Common myeloid progenitor, CD34-positive (primary cell): ENCODE measurements around the gene SEMA6A.

Source experiments
- CTCF ChIA-PET: fragments of 350-600 bp; sonication (Branson Sonifier 250); formaldehyde crosslinking; loops from one replicate; lab custom pipeline; 2021; ENCODE audit warnings: antibody characterized with exemption; lab: Charles Lee
- POLR2A ChIA-PET: fragments of 350-600 bp; sonication (Branson Sonifier 250); formaldehyde crosslinking; loops from one replicate; lab custom pipeline; 2021; ENCODE audit warnings: antibody characterized with exemption; lab: Charles Lee
- DNase-seq, 3 donors: peaks; one replicate each; pipeline versions ENCODE4 v3.0.0 to v3.0.0-alpha.2; 2013
- H3K27ac ChIP-seq, 2 experiments: 1 replicate in 1 of 2; 2 replicates in 1 of 2; pipeline ENCODE4 v1.7.0; 2013; ENCODE audit warnings: inconsistent platforms in 2 of 2, low read length in 2 of 2, mild to moderate bottlenecking in 2 of 2, low read depth in 1 of 2, moderate library complexity in 1 of 2; ENCODE audit not compliant: severe bottlenecking in 2 of 2, insufficient read depth in 1 of 2, poor library complexity in 1 of 2
- H3K27me3 ChIP-seq, 5 experiments: replicated peaks in 2 of 5; 1 replicate in 3 of 5; 2 replicates in 2 of 5; pipeline versions ENCODE4 v1.6.1 to v1.7.0; 2013; ENCODE audit warnings: low read length in 4 of 5, mild to moderate bottlenecking in 2 of 5, moderate library complexity in 2 of 5, inconsistent platforms in 1 of 5; ENCODE audit not compliant: insufficient read depth in 5 of 5, control insufficient read depth in 4 of 5
- H3K36me3 ChIP-seq, 4 experiments: 1 replicate in 2 of 4; 2 replicates in 2 of 4; pipeline versions ENCODE4 v1.6.1 to v1.7.0; 2013; ENCODE audit warnings: low read length in 3 of 4, control low read depth in 1 of 4, mild to moderate bottlenecking in 1 of 4; ENCODE audit not compliant: control insufficient read depth in 4 of 4, insufficient read depth in 4 of 4
- H3K4me1 ChIP-seq, 4 experiments: 1 replicate in 3 of 4; 2 replicates in 1 of 4; pipeline versions ENCODE4 v1.6.1 to v1.7.1; 2013; ENCODE audit warnings: low read length in 3 of 4, mild to moderate bottlenecking in 3 of 4, control low read depth in 1 of 4, inconsistent platforms in 1 of 4, moderate library complexity in 1 of 4; ENCODE audit not compliant: control insufficient read depth in 4 of 4, insufficient read depth in 4 of 4; ENCODE audit errors: control extremely low read depth in 1 of 4
- H3K4me3 ChIP-seq, 7 experiments: 1 replicate in 4 of 7; 2 replicates in 3 of 7; pipeline versions ENCODE4 v1.5.1 to v1.7.0; 2013; ENCODE audit warnings: mild to moderate bottlenecking in 7 of 7, low read length in 6 of 7, moderate library complexity in 6 of 7, inconsistent platforms in 2 of 7, low read depth in 2 of 7, control low read depth in 1 of 7; ENCODE audit not compliant: insufficient read depth in 4 of 7, control insufficient read depth in 1 of 7; ENCODE audit errors: extremely low read depth in 1 of 7
- H3K9me3 ChIP-seq, 5 experiments: 1 replicate in 4 of 5; 2 replicates in 1 of 5; pipeline versions ENCODE4 v1.6.1 to v1.7.1; 2013; ENCODE audit warnings: low read length in 4 of 5, mild to moderate bottlenecking in 2 of 5, inconsistent platforms in 1 of 5, low read depth in 1 of 5, moderate library complexity in 1 of 5; ENCODE audit not compliant: control insufficient read depth in 4 of 5, insufficient read depth in 2 of 5; ENCODE audit errors: control extremely low read depth in 1 of 5
- WGBS: methylation state at CpG from one replicate; pipeline ENCODE4 v1.1.5; 2013; ENCODE audit not compliant: insufficient coverage; 5-methylcytosine and 5-hydroxymethylcytosine counted together

Gene SEMA6A

DNA sequence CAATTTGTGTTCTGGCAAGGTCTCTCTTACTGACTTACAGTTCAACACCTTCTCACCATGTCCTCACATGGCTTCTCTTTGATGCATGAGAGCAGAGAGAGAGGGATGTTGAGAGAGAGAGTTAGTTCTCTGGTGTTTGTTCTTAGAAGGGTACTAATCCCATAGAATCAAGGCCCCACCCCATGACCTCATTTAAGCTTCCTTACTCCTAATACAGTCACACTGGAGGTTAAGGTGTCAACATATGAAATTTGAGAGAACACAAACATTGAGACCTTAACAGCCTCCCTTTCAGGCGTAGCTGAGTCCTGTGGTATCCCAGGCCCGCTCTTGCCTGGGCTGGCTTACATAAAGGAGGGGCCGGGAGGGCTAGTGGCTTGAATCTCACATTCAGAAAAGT lies 10.6 kb upstream of the SEMA6A start:
- POLR2A ChIA-PET, result no interaction called here
- no peak for DNase-seq
- Histone ChIP-seq H3K27ac (no peak overlapping the region), H3K36me3 (no peaks in the 10 kb centered on the region), H3K4me3 (no peak overlapping the region), H3K27me3 (peaks cover 0 to 3% (median 0%) of the 10 kb centered on the region in 5 experiments), H3K4me1 (no peaks in the 10 kb centered on the region), H3K9me3 (no peaks in the 10 kb centered on the region)
- 100% methylated on average over 3 of the region's 3 CpGs for WGBS
- CTCF ChIA-PET, result interaction anchor here (1.2 kb wide), 1 partner anchor 27 kb away, joined by 4 read pairs; no protein-coding TSS in a partner anchor

DNA sequence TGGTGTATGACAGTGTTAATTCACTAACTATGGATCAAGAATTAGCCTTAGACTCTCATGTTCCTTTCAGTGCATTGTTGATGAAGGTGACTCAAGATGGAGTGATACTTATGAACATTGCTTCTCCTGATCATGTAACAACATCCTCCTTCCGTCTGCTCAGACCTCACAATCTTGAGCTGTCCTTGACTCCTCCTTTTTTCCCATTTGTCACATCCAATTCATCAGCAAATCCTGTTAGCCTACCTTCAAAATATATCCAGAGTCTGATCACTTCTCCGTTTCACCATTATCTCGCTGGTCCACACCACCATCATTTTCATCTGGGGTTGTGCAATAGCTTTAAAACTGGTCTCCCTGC lies 9.2 kb upstream of the SEMA6A start:
- Histone ChIP-seq H3K27me3 (peaks cover 0 to 8% (median 0%) of the 10 kb centered on the region in 5 experiments), H3K36me3 (no peaks in the 10 kb centered on the region), H3K9me3 (no peaks in the 10 kb centered on the region), H3K27ac (no peak overlapping the region), H3K4me3 (no peak overlapping the region), H3K4me1 (no peaks in the 10 kb centered on the region)
- WGBS, result 97% methylated on average over 3 of the region's 3 CpGs
- CTCF ChIA-PET, result interaction anchor here (1.2 kb wide), 1 partner anchor 26 kb away, joined by 4 read pairs; no protein-coding TSS in a partner anchor
- POLR2A ChIA-PET, result no interaction called here
- no peak for DNase-seq

DNA sequence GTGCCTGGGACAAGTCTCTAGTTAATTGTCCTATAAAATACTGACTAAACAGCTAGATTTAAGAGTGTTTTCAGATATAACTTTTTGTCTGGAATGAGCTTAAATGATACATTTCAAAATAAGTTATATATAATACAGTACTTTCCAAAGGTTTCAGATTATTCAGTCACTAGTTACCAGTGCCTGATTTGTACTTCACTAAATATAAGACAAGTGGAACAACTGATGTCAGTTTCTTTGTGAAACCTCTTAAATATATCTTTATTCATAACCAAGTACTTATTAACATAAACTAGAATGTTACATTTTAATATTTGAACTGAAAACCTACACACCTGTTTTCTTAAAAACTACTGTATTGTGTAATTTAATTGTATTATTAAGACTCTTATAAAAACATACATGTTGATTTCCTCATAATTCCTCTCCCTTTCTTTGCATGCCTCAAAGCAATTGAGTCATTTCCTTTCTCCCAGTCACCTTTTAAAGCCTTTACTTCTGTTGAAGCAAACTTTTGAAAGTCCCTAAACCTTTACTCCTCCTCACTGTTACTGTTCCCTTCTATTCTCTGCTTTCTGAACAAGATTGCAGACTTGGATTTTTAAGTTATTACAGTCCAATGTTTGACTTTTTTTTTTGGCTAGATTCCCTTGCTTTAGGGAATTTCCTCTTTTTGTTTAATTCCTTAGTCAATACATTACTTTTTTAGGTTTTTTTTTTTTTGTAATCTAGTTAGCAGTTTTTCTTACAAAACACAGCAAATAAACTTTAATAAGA lies 8.7 kb upstream of the SEMA6A start:
- no peak overlapping the region for H3K4me3 ChIP-seq
- H3K36me3 ChIP-seq, result no peaks in the 10 kb centered on the region
- H3K27me3 ChIP-seq, result peaks cover 0 to 14% (median 3%) of the 10 kb centered on the region in 5 experiments
- H3K4me1 ChIP-seq, result no peaks in the 10 kb centered on the region
- POLR2A ChIA-PET, result no interaction called here
- H3K9me3 ChIP-seq, result no peaks in the 10 kb centered on the region
- CTCF ChIA-PET, result no interaction called here
- no peak for DNase-seq
- no peak overlapping the region for H3K27ac ChIP-seq

DNA sequence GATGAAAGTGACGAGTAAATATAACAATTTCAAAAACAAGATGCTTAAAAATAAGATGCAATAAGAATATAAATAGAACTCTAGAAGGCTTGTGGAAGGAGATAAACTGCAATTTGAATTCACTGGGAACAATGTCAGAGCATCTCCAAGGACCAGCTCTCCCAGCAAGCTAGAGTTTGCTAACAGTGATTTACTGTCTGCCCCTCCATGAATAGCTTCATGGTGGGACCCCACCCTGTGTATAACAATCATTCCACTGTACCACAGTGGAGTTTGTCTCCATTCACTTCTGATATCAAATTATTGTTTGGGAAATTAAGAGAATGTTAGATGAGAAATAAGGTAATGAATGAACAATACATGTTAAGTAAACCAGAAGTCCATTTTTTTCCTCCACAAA lies 7.3 kb upstream of the SEMA6A start:
- no CpG with 5 or more reads among the region's 1 CpG for WGBS
- Histone ChIP-seq H3K27ac (no peak overlapping the region), H3K9me3 (no peaks in the 10 kb centered on the region), H3K4me1 (no peaks in the 10 kb centered on the region), H3K4me3 (no peak overlapping the region), H3K27me3 (peaks cover 0 to 25% (median 9%) of the 10 kb centered on the region in 5 experiments), H3K36me3 (no peaks in the 10 kb centered on the region)
- POLR2A ChIA-PET, result no interaction called here
- CTCF ChIA-PET, result no interaction called here
- no peak for DNase-seq

DNA sequence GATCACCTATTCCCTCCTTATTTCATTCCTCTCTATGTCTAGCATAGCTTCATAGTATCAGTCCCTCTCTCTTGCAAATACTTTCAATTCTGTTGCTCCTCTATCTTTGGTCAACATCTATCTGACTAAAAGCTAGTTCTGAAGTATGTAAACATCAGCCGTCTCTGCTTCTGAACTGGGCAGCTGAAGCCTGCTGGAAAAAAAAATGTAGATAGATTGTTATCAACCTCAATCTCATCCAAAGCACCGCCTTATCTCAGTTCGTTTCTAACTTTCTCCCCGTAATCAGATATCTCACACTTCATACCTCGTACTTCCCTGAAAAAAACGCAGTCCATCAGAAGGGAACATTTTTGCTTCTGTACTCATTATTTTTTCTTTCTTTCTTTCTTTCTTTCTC lies 4.5 kb upstream of the SEMA6A start:
- CTCF ChIA-PET, result interaction anchor here (1.6 kb wide), 1 partner anchor 34 kb away, joined by 3 read pairs; no protein-coding TSS in a partner anchor
- Histone ChIP-seq H3K4me3 (no peak overlapping the region), H3K36me3 (no peaks in the 10 kb centered on the region), H3K9me3 (no peaks in the 10 kb centered on the region), H3K27me3 (peaks cover 0 to 50% (median 17%) of the 10 kb centered on the region in 5 experiments), H3K4me1 (peaks cover 6 to 23% (median 22%) of the 10 kb centered on the region in 4 experiments), H3K27ac (no peak overlapping the region)
- 83% methylated on average over 5 of the region's 6 CpGs for WGBS
- no peak for DNase-seq
- POLR2A ChIA-PET, result no interaction called here

DNA sequence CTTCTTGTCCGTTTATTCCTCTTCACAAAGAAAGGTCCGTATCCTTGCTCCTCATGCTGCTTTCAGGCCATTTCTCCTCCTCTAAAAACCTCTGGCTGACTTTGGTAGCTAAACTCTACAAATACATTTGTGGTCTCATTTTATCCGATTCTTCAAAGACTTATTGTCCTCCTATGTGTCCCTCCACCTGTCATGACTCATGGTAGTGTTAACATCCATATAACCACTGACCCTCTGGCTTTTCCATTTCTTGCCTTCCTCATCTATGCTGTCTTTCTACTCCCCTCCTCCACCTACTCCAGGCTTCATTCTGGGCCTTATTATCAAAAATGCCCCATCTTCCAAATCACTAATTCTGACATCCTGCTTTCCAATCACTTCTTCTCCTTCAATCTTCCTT lies 4.1 kb upstream of the SEMA6A start:
- DNase-seq, result no peak
- H3K4me3 ChIP-seq, result no peak overlapping the region
- H3K27ac ChIP-seq, result no peak overlapping the region
- no peaks in the 10 kb centered on the region for H3K9me3 ChIP-seq
- POLR2A ChIA-PET, result no interaction called here
- H3K4me1 ChIP-seq, result peaks cover 6 to 28% (median 27%) of the 10 kb centered on the region in 4 experiments
- H3K36me3 ChIP-seq, result no peaks in the 10 kb centered on the region
- peaks cover 0 to 55% (median 20%) of the 10 kb centered on the region in 5 experiments for H3K27me3 ChIP-seq
- WGBS, result 95% methylated on average over 3 of the region's 3 CpGs
- CTCF ChIA-PET, result interaction anchor here (1.6 kb wide), 1 partner anchor 34 kb away, joined by 3 read pairs; no protein-coding TSS in a partner anchor

DNA sequence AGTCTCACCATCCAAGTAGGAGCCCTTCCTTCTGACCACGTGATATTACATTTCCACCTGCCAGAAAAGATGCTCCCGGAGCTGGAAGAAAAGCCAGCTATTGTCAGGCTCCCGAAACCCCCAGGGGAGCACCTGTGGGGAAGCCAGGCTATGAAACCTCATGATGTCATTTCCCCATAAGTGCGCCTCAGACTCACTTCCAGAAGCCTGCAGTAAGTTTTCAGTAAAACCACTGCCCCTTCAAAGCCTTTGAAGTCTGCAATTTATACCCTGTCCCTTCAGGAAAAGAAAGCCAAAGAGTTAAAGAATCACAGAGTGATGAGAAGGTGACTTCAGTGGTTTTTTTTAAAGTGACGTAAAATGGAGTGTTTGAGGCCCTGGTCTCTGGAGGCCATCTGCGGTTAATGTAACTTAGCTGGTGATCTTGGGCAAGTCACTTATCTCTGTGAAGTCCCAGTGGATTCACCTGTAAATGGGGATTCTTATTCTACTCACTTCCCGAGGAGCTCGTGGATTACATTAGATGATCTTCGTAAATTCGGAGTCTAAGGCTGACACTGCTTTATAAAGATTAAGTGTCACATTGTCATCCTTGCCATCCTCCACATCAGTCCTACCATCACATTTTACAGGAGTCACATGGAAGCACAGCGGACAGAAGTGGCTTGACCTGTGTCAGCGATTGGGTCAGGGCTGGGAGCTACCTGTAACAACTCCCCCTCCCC lies 2.6 kb upstream of the SEMA6A start:
- ChIA-PET CTCF (interaction anchor here (0.8 to 2.2 kb wide), 5 partner anchors 28 to 443 kb away, joined by 3 to 7 read pairs (median 3); no protein-coding TSS in a partner anchor), POLR2A (no interaction called here)
- Histone ChIP-seq H3K4me1 (peaks cover 6 to 42% (median 41%) of the 10 kb centered on the region in 4 experiments), H3K4me3 (no peak overlapping the region), H3K36me3 (no peaks in the 10 kb centered on the region), H3K9me3 (no peaks in the 10 kb centered on the region), H3K27ac (no peak overlapping the region), H3K27me3 (peaks cover 0 to 69% (median 32%) of the 10 kb centered on the region in 5 experiments)
- peak in 2 of 3 donors; percentile 31 to 39 for DNase-seq
- WGBS, result 76% methylated on average over 11 of the region's 12 CpGs
